HepG2 (cell line): ENCODE results near the gene HDGFL2. TPM values are rescaled to one million over a fixed set of nuclear protein-coding genes. Genes with fewer than 3 reads are reported as not detected.
A peak's percentile ranks its signal among the peaks of the same experiment; 100 is the strongest.

Source experiments
- CCAR2 ChIP-seq: fragments of 200-400 bp; formaldehyde crosslinking; optimal IDR thresholded peaks from 2 replicates; pipeline ENCODE3; 2018; ENCODE audit warnings: low read depth, mild to moderate bottlenecking, low read length, moderate library complexity
- CENPT ChIP-seq: sonication (generic); formaldehyde crosslinking; IDR thresholded peaks from 2 replicates; pipeline ENCODE4 v1.8.0; 2022; ENCODE audit warnings: low read depth, mild to moderate bottlenecking, moderate library complexity, missing genetic modification reagents
- DR1 ChIP-seq: sonication (generic); formaldehyde crosslinking; IDR thresholded peaks from 2 replicates; pipeline ENCODE4 v1.8.0; 2021; ENCODE audit warnings: mild to moderate bottlenecking, missing genetic modification reagents, inconsistent platforms
- JUN ChIP-seq: sonication (generic); formaldehyde crosslinking; IDR thresholded peaks from 2 replicates; pipeline ENCODE4 v1.4.0; 2020; ENCODE audit warnings: mild to moderate bottlenecking, missing genetic modification reagents
- MAFK ChIP-seq, 2 experiments: IDR thresholded peaks in 1 of 2; conservative IDR thresholded peaks in 1 of 2; 2 replicates each; pipeline ENCODE4 v1.6.1; 2011; ENCODE audit warnings: improper control_type of control experiment in 2 of 2, low read length in 2 of 2
- MYC ChIP-seq: sonication (generic); formaldehyde crosslinking; IDR thresholded peaks from 2 replicates; pipeline ENCODE4 v1.9.0; 2021; ENCODE audit warnings: missing genetic modification reagents, borderline replicate concordance
- NCOA2 ChIP-seq: sonication (generic); formaldehyde crosslinking; IDR thresholded peaks from 2 replicates; pipeline ENCODE4 v1.8.0; 2022; ENCODE audit warnings: inconsistent platforms
- TAF1 ChIP-seq: sonication (generic); formaldehyde crosslinking; IDR thresholded peaks from 2 replicates; pipeline ENCODE4 v1.4.0; 2020; ENCODE audit warnings: missing genetic modification reagents
- THAP11 ChIP-seq: IDR thresholded peaks from 2 replicates; pipeline ENCODE4 v1.6.1; 2016; ENCODE audit warnings: missing biosample characterization, missing genetic modification reagents
- ZNF598 ChIP-seq: sonication (generic); formaldehyde crosslinking; IDR thresholded peaks from 2 replicates; pipeline ENCODE4 v1.5.1; 2020; ENCODE audit warnings: mild to moderate bottlenecking, missing genetic modification reagents, borderline replicate concordance
- polyA plus RNA-seq, 8 experiments: library from polyadenylated mRNA; depleted of rRNA in 3 of 8; stranded (reverse) in 7 of 8; unstranded in 1 of 8; fragments of >200 nt; fragmentation: Illumina TruSeq in 4 of 8; extraction: Trizol in 4 of 8; gene quantifications; 2 replicates each; pipeline versions ENCODE4 v1.2.1 to v1.2.3, GENCODE V29; 2011 to 2016; ENCODE audit warnings: low read depth in 4 of 8, missing spikeins in 1 of 8, mixed read lengths in 1 of 8; ENCODE audit not compliant: insufficient read depth in 1 of 8
- total RNA-seq, 5 experiments: library from RNA; depleted of rRNA; stranded (reverse); fragments of >200 nt; fragmentation: Illumina TruSeq; extraction: Trizol; gene quantifications; 2 replicates each; pipeline ENCODE4 v1.2.3, GENCODE V29; 2016; ENCODE audit warnings: low read depth in 1 of 5
- TF ChIP-seq, protein P1 (sequence below): sonication (generic); formaldehyde crosslinking; IDR thresholded peaks from 2 replicates; pipeline ENCODE4 v1.4.0; 2020; ENCODE audit warnings: mild to moderate bottlenecking, missing genetic modification reagents
- TF ChIP-seq, protein P2 (sequence below): sonication (generic); formaldehyde crosslinking; IDR thresholded peaks from 2 replicates; pipeline ENCODE4 v1.8.1; 2023; ENCODE audit warnings: mild to moderate bottlenecking, moderate library complexity, missing genetic modification reagents
- TF ChIP-seq, protein P3 (sequence below): sonication (generic); formaldehyde crosslinking; IDR thresholded peaks from 2 replicates; pipeline ENCODE4 v1.5.1; 2020; ENCODE audit warnings: missing genetic modification reagents, mild to moderate bottlenecking, borderline replicate concordance
- TF ChIP-seq, protein P4 (sequence below): sonication (generic); formaldehyde crosslinking; IDR thresholded peaks from 2 replicates; pipeline ENCODE4 v1.4.0; 2020; ENCODE audit warnings: missing genetic modification reagents
- TF ChIP-seq, protein P5 (sequence below): sonication (generic); formaldehyde crosslinking; IDR thresholded peaks from 2 replicates; pipeline ENCODE4 v1.4.0; 2020; ENCODE audit warnings: mild to moderate bottlenecking, missing genetic modification reagents
- TF ChIP-seq, protein P6 (sequence below): sonication (generic); formaldehyde crosslinking; IDR thresholded peaks from 2 replicates; pipeline ENCODE4 v1.5.1; 2020; ENCODE audit warnings: missing genetic modification reagents, mild to moderate bottlenecking, borderline replicate concordance
- TF ChIP-seq, protein P7 (sequence below): sonication (generic); formaldehyde crosslinking; IDR thresholded peaks from 2 replicates; pipeline ENCODE4 v1.4.0; 2020; ENCODE audit warnings: mild to moderate bottlenecking, missing genetic modification reagents

Gene HDGFL2
- total and polyA plus RNA-seq, 2 of the 13 experiments (the other 11 are each of a cell fraction or from before 2014, with no cell fraction given) = 20.0 to 51.1 TPM

DNA sequence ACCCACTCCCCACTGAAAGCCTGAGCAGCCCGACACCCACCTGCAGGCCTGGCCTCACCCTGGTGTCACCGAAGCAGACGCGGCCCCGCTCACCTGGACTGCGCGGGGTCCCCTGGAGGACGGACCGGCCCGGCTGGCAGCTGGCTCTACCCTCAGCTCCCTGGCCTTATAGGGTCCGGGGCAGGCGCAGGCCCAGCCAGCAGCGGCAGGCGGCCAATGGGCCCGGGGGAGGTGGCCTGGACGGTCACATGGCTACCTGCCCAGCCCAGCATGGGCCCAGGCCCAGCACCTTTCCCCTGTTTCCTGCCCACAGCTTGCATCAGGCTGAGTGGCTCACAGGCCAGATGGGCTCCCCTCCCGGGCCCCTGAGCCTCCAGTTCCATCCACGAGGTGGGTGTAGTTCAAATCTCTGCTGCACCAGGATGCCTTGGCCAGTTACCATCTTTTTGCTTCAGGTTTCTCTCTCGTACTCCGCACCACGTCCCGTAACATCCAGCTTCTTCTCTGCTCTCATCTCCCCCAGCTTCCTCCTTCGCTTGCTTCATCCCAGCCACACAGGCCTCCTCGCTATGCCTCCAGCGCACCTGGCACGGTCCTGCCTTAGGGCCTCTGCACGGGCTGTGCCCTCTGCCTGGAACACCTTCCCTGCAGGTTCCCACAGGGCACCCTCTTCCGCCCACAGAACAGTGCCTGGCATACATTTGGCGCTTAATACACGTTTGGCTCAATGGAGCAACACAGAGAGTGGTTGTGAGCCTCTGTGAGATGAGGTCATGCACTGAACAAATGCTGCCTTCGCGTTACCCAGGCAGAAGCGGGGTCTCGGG lies 46.5 kb downstream of the HDGFL2 start, which contains the start of gene PLIN4 (continued):
- TF ChIP-seq, protein P1, sequence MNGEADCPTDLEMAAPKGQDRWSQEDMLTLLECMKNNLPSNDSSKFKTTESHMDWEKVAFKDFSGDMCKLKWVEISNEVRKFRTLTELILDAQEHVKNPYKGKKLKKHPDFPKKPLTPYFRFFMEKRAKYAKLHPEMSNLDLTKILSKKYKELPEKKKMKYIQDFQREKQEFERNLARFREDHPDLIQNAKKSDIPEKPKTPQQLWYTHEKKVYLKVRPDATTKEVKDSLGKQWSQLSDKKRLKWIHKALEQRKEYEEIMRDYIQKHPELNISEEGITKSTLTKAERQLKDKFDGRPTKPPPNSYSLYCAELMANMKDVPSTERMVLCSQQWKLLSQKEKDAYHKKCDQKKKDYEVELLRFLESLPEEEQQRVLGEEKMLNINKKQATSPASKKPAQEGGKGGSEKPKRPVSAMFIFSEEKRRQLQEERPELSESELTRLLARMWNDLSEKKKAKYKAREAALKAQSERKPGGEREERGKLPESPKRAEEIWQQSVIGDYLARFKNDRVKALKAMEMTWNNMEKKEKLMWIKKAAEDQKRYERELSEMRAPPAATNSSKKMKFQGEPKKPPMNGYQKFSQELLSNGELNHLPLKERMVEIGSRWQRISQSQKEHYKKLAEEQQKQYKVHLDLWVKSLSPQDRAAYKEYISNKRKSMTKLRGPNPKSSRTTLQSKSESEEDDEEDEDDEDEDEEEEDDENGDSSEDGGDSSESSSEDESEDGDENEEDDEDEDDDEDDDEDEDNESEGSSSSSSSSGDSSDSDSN (CRISPR knock-in tag) = peak; percentile 81
- TF ChIP-seq, protein P2, sequence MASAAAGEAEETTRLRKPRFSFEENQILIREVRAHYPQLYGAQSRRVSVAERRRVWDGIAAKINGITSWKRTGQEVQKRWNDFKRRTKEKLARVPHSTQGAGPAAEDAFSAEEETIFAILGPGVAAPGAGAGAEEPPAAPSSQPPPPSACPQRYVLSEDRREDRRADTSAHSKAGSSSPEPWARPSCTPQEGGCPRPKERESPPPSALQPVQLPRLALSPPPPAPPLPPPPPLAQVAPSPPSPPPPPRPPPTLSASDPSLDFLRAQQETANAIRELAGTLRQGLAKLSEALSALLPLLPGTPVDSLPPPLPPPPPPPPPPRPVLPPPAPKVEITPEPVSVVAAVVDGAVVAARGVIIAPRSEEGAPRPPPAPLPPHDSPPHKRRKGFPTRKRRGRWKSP (CRISPR knock-in tag) = no peak
- TF ChIP-seq CCAR2 (no peak), MYC (CRISPR knock-in tag) (peak; percentile 42; the same call in 1 of the 2 replicates), THAP11 (CRISPR knock-in tag) (no peak), ZNF598 (CRISPR knock-in tag) (no peak), MAFK (conservative IDR thresholded peaks at IDR 0.05 in 1 of 2, IDR thresholded peaks at IDR 0.05 in 1 of 2; ENCODE audit: low read length in 2 of 2) (no peak), TAF1 (CRISPR knock-in tag) (0 out of 2 replicates have a peak, but pooled peaks have one; percentile 47), NCOA2 (CRISPR knock-in tag) (no peak), JUN (no peak), CENPT (CRISPR knock-in tag) (peak; percentile 85; the same call in 1 of the 2 replicates), DR1 (peak; percentile 75; the same call in 1 of the 2 replicates)
- TF ChIP-seq, protein P3, sequence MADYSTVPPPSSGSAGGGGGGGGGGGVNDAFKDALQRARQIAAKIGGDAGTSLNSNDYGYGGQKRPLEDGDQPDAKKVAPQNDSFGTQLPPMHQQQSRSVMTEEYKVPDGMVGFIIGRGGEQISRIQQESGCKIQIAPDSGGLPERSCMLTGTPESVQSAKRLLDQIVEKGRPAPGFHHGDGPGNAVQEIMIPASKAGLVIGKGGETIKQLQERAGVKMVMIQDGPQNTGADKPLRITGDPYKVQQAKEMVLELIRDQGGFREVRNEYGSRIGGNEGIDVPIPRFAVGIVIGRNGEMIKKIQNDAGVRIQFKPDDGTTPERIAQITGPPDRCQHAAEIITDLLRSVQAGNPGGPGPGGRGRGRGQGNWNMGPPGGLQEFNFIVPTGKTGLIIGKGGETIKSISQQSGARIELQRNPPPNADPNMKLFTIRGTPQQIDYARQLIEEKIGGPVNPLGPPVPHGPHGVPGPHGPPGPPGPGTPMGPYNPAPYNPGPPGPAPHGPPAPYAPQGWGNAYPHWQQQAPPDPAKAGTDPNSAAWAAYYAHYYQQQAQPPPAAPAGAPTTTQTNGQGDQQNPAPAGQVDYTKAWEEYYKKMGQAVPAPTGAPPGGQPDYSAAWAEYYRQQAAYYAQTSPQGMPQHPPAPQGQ (CRISPR knock-in tag) = no peak
- TF ChIP-seq, protein P4, sequence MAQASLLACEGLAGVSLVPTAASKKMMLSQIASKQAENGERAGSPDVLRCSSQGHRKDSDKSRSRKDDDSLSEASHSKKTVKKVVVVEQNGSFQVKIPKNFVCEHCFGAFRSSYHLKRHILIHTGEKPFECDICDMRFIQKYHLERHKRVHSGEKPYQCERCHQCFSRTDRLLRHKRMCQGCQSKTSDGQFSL (CRISPR knock-in tag) = no peak
- TF ChIP-seq, protein P5, sequence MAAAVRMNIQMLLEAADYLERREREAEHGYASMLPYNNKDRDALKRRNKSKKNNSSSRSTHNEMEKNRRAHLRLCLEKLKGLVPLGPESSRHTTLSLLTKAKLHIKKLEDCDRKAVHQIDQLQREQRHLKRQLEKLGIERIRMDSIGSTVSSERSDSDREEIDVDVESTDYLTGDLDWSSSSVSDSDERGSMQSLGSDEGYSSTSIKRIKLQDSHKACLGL = no peak; the same call in 1 of the 2 replicates
- TF ChIP-seq, protein P6, sequence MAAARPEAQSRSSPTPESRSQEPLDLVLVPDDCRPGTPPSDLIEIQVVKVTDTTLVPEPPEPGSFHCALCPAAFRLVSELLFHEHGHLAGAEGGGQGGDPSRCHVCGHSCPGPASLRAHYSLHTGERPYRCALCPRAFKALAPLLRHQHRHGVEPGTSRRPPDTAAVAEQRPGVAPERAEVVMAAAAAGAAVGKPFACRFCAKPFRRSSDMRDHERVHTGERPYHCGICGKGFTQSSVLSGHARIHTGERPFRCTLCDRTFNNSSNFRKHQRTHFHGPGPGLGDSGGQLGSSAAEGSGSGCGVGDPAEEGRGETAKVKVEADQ = no peak
- TF ChIP-seq, protein P7, sequence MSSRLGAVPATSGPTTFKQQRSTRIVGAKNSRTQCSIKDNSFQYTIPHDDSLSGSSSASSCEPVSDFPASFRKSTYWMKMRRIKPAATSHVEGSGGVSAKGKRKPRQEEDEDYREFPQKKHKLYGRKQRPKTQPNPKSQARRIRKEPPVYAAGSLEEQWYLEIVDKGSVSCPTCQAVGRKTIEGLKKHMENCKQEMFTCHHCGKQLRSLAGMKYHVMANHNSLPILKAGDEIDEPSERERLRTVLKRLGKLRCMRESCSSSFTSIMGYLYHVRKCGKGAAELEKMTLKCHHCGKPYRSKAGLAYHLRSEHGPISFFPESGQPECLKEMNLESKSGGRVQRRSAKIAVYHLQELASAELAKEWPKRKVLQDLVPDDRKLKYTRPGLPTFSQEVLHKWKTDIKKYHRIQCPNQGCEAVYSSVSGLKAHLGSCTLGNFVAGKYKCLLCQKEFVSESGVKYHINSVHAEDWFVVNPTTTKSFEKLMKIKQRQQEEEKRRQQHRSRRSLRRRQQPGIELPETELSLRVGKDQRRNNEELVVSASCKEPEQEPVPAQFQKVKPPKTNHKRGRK = no peak
